HepG2 (cell line): ENCODE data around the gene DLX3. TPM values are rescaled to one million over a fixed set of nuclear protein-coding genes. Genes with fewer than 3 reads are reported as not detected.

Experiments
- ATAC-seq: fragments of 200-7000 bp; cut with Tn5 transposase; 3 replicates; pipeline ENCODE4 v1.9.1; 2020; ENCODE audit warnings: mild to moderate bottlenecking, moderate library complexity
- BruUV-seq: library from RNA; stranded (reverse); fragments of 400-500 nt; replicated peaks from 2 replicates; lab custom pipeline; 2021; lab: Mats Ljungman, UMichigan
- CTCF ChIA-PET: fragments of 300-600 bp; formaldehyde crosslinking; extraction: SDS; loops from one replicate; lab custom pipeline; 2021; ENCODE audit warnings: low total read pairs, inconsistent platforms, low intra/inter-chr PET ratio; lab: Yijun Ruan, JAX
- POLR2A ChIA-PET: fragments of 350-600 bp; sonication (Branson Sonifier 250); formaldehyde crosslinking; loops from one replicate; lab custom pipeline; 2020; ENCODE audit warnings: antibody characterized with exemption, inconsistent platforms; lab: Yijun Ruan, JAX
- DNase-seq: peaks from one replicate; pipeline ENCODE4 v3.0.0-alpha.2; 2015; ENCODE audit warnings: low spot score
- FAIRE-seq: peaks from 3 replicates; lab custom pipeline; 2011; peaks lifted over from hg19 to GRCh38; lab: Jason Lieb, UNC
- H2AFZ ChIP-seq: one replicate; pipeline ENCODE4 v1.6.1; 2011; ENCODE audit warnings: low read length, inconsistent platforms
- H3K27ac ChIP-seq: fragments of 300-600 bp; 3 replicates; pipeline ENCODE4 v1.8.0; 2011; ENCODE audit warnings: mixed run types, mild to moderate bottlenecking, mixed read lengths, low read length, inconsistent platforms; ENCODE audit not compliant: insufficient read depth; ENCODE audit errors: extremely low read length
- H3K27me3 ChIP-seq, 2 experiments: fragments of 200-600 bp in 1 of 2; 2 replicates in 1 of 2; 3 replicates in 1 of 2; pipeline versions ENCODE4 v1.6.0 to v1.8.0; 2011; ENCODE audit warnings: low read length in 2 of 2, mild to moderate bottlenecking in 2 of 2, moderate library complexity in 2 of 2, inconsistent platforms in 1 of 2; ENCODE audit not compliant: insufficient read depth in 2 of 2, control insufficient read depth in 1 of 2
- H3K36me3 ChIP-seq, 2 experiments: fragments of 200-600 bp in 1 of 2; replicated peaks in 1 of 2; 2 replicates in 1 of 2; 3 replicates in 1 of 2; pipeline versions ENCODE4 v1.5.1 to v1.8.0; 2011; ENCODE audit warnings: low read length in 2 of 2, inconsistent platforms in 1 of 2; ENCODE audit not compliant: insufficient read depth in 2 of 2, control insufficient read depth in 1 of 2
- H3K4me1 ChIP-seq: 2 replicates; pipeline ENCODE4 v1.5.1; 2012; ENCODE audit warnings: low read length, inconsistent platforms; ENCODE audit not compliant: insufficient read depth
- H3K4me2 ChIP-seq: 2 replicates; pipeline ENCODE4 v1.6.0; 2011; ENCODE audit warnings: low read depth, low read length, inconsistent platforms
- H3K4me3 ChIP-seq, 3 experiments: fragments of 200-600 bp in 1 of 3; sonication (generic), shearing (Covaris generic) in 1 of 3; replicated peaks in 1 of 3; 2 replicates each; pipeline ENCODE4 v1.5.1; 2011 to 2016; ENCODE audit warnings: low read length in 3 of 3, inconsistent platforms in 2 of 3, low read depth in 2 of 3, mild to moderate bottlenecking in 2 of 3, control low read depth in 1 of 3, mixed read lengths in 1 of 3; ENCODE audit not compliant: insufficient read depth in 1 of 3
- H3K79me2 ChIP-seq: one replicate; pipeline ENCODE4 v1.6.1; 2011; ENCODE audit warnings: low read length, inconsistent platforms; ENCODE audit not compliant: insufficient read depth
- H3K9ac ChIP-seq: 2 replicates; pipeline ENCODE4 v1.6.0; 2011; ENCODE audit warnings: mild to moderate bottlenecking, low read depth, low read length, inconsistent platforms; ENCODE audit not compliant: insufficient read depth
- H3K9me3 ChIP-seq: 2 replicates; pipeline ENCODE4 v1.5.1; 2012; ENCODE audit warnings: mild to moderate bottlenecking, low read length
- H4K20me1 ChIP-seq: 2 replicates; pipeline ENCODE4 v1.6.0; 2011; ENCODE audit warnings: inconsistent platforms, mild to moderate bottlenecking, low read length, moderate library complexity; ENCODE audit not compliant: insufficient read depth
- GABPA ChIP-seq, 2 experiments: IDR thresholded peaks; 2 replicates each; pipeline ENCODE4 v1.6.1; 2011 to 2016; ENCODE audit warnings: low read depth in 2 of 2, low read length in 1 of 2, missing biosample characterization in 1 of 2, missing genetic modification characterization in 1 of 2
- HOXA3 ChIP-seq: sonication (generic); formaldehyde crosslinking; IDR thresholded peaks from 2 replicates; pipeline ENCODE4 v1.5.0; 2020; ENCODE audit warnings: missing genetic modification reagents
- NFIC ChIP-seq: IDR thresholded peaks from 2 replicates; pipeline ENCODE4 v1.6.1; 2012; ENCODE audit warnings: mild to moderate bottlenecking, low read length, inconsistent platforms
- NFKB2 ChIP-seq: sonication (generic); formaldehyde crosslinking; IDR thresholded peaks from 2 replicates; pipeline ENCODE4 v1.4.0; 2020; ENCODE audit warnings: missing genetic modification reagents, borderline replicate concordance
- PRPF4 ChIP-seq: fragments of 200-400 bp; formaldehyde crosslinking; IDR thresholded peaks from 2 replicates; pipeline ENCODE4 v1.6.1; 2016; ENCODE audit warnings: low read length, low read depth; ENCODE audit not compliant: poor library complexity, severe bottlenecking
- RFX5 ChIP-seq: IDR thresholded peaks from 2 replicates; pipeline ENCODE4 v1.6.1; 2011; ENCODE audit warnings: low read depth, low read length, improper control_type of control experiment
- RFXANK ChIP-seq: IDR thresholded peaks from 2 replicates; pipeline ENCODE4 v1.6.1; 2016
- SMC3 ChIP-seq: IDR thresholded peaks from 2 replicates; pipeline ENCODE4 v1.6.1; 2011; ENCODE audit warnings: low read length, improper control_type of control experiment
- TAF1 ChIP-seq: sonication (generic); formaldehyde crosslinking; IDR thresholded peaks from 2 replicates; pipeline ENCODE4 v1.4.0; 2020; ENCODE audit warnings: missing genetic modification reagents
- THAP11 ChIP-seq: IDR thresholded peaks from 2 replicates; pipeline ENCODE4 v1.6.1; 2016; ENCODE audit warnings: missing biosample characterization, missing genetic modification reagents
- ZNF20 ChIP-seq: sonication (generic); formaldehyde crosslinking; IDR thresholded peaks from 2 replicates; pipeline ENCODE4 v1.4.0; 2020; ENCODE audit warnings: mild to moderate bottlenecking, moderate library complexity, missing genetic modification reagents
- ZNF33A ChIP-seq: sonication (generic); formaldehyde crosslinking; IDR thresholded peaks from 2 replicates; pipeline ENCODE4 v1.5.1; 2020; ENCODE audit warnings: missing genetic modification reagents, mild to moderate bottlenecking, moderate library complexity, borderline replicate concordance
- ZNF44 ChIP-seq: sonication (generic); formaldehyde crosslinking; IDR thresholded peaks from 2 replicates; pipeline ENCODE4 v1.5.1; 2020; ENCODE audit warnings: mild to moderate bottlenecking, missing genetic modification reagents
- ZNF451 ChIP-seq: sonication (generic); formaldehyde crosslinking; IDR thresholded peaks from 2 replicates; pipeline ENCODE4 v1.5.0; 2020; ENCODE audit warnings: mild to moderate bottlenecking, missing genetic modification reagents
- ZNF790 ChIP-seq: sonication (generic); formaldehyde crosslinking; IDR thresholded peaks from 2 replicates; pipeline ENCODE4 v1.8.0; 2022; ENCODE audit warnings: missing genetic modification reagents, mild to moderate bottlenecking, borderline replicate concordance
- ZNF83 ChIP-seq: sonication (generic); formaldehyde crosslinking; IDR thresholded peaks from 2 replicates; pipeline ENCODE4 v1.4.0; 2020; ENCODE audit warnings: missing genetic modification reagents, mild to moderate bottlenecking, borderline replicate concordance
- ZNF839 ChIP-seq: sonication (generic); formaldehyde crosslinking; IDR thresholded peaks from 2 replicates; pipeline ENCODE4 v1.4.0; 2020; ENCODE audit warnings: missing genetic modification reagents, mild to moderate bottlenecking, borderline replicate concordance
- WGBS: methylation state at CpG from one replicate; pipeline ENCODE4 v1.1.6; 2017; ENCODE audit warnings: low lambda C conversion rate; 5-methylcytosine and 5-hydroxymethylcytosine counted together
- in situ Hi-C: cut with HindIII; loops from 2 replicates; pipeline ENCODE4 v1.10.0; 2017; ENCODE audit warnings: low pct_unique_long_range_greater_than_20kb; ENCODE audit not compliant: extremely low pct_ligation_motif_present
- intact Hi-C: fragments of 100-400 bp; cut with micrococcal nuclease; formaldehyde crosslinking; loops from one replicate; pipeline ENCODE4 v1.10.0; 2022; ENCODE audit not compliant: unreplicated experiment
- polyA plus RNA-seq, 8 experiments: library from polyadenylated mRNA; depleted of rRNA in 3 of 8; stranded (reverse) in 7 of 8; unstranded in 1 of 8; fragments of >200 nt; fragmentation: Illumina TruSeq in 4 of 8; extraction: Trizol in 4 of 8; gene quantifications; 2 replicates each; pipeline versions ENCODE4 v1.2.1 to v1.2.3, GENCODE V29; 2011 to 2016; ENCODE audit warnings: low read depth in 4 of 8, missing spikeins in 1 of 8, mixed read lengths in 1 of 8; ENCODE audit not compliant: insufficient read depth in 1 of 8
- total RNA-seq, 5 experiments: library from RNA; depleted of rRNA; stranded (reverse); fragments of >200 nt; fragmentation: Illumina TruSeq; extraction: Trizol; gene quantifications; 2 replicates each; pipeline ENCODE4 v1.2.3, GENCODE V29; 2016; ENCODE audit warnings: low read depth in 1 of 5
- TF ChIP-seq, protein P1 (sequence below): sonication (generic); formaldehyde crosslinking; IDR thresholded peaks from 2 replicates; pipeline ENCODE4 v1.4.0; 2020; ENCODE audit warnings: missing genetic modification reagents
- TF ChIP-seq, protein P2 (sequence below): sonication (generic); formaldehyde crosslinking; IDR thresholded peaks from 2 replicates; pipeline ENCODE4 v1.4.0; 2020; ENCODE audit warnings: low read depth, mild to moderate bottlenecking, missing genetic modification reagents
- TF ChIP-seq, protein P3 (sequence below): sonication (generic); formaldehyde crosslinking; IDR thresholded peaks from 2 replicates; pipeline ENCODE4 v1.4.0; 2020; ENCODE audit warnings: mild to moderate bottlenecking, missing genetic modification reagents, borderline replicate concordance

Gene DLX3
- total and polyA plus RNA-seq, 2 of the 13 experiments (the other 11 are each of a cell fraction or from before 2014, with no cell fraction given): 0.03 TPM; not detected in 1

DNA sequence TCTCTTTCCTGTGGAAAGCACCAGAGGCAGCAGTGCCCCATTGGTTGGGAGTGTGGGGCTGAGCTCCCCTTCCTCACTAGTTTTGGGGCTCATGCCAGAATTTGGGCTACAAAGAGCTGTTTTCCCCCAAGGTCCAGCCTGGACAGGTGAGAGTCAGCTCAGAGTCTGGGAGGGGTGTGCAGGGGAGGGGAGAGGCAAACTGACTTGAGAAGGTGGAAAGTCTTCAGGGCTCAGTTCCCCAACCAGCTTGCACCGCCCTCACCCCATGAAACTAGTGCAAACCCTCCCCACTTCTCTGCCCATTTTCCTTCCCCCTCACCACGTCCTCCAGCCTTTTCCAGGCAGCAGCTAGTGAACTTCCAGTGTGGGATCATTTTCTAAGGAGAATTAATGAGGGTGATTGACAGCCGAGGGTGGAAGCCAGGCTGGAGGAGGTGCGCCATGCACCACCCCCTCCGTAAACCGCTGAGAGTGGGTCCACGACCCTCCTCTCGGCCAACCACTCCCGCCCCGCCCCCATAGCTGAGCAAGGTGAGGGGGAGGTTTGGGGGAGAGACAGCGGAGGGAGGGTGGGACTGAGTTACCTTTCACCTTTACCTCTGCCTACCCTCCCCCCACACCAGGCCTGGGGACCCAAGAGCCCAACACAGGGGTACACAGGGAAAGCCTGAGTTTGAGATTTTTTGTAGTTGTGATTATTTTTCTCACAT lies 32.3 kb downstream of the DLX3 start:
- POLR2A ChIA-PET: no interaction called here

More for the DNA sequence above, 32.3 kb downstream of the DLX3 start:
- Histone ChIP-seq H3K9me3 (no peaks in the 10 kb centered on the region), H3K36me3 (no peaks in the 10 kb centered on the region), H3K4me1 (peaks cover 6% of the 10 kb centered on the region; the same call in 1 of the 2 replicates), H3K4me2 (no peak overlapping the region), H3K4me3 (no peak overlapping the region), H3K27ac (no peak overlapping the region), H2AFZ (no peak overlapping the region), H4K20me1 (no peaks in the 10 kb centered on the region), H3K79me2 (no peaks in the 10 kb centered on the region), H3K9ac (no peak overlapping the region), H3K27me3 (peaks cover 21 to 63% of the 10 kb centered on the region in 2 experiments; a peak in 4 of 5 replicates)
- BruUV-seq: no TSS peak
- ATAC-seq (no peak), DNase-seq (no peak), FAIRE-seq (no peak)
- in situ Hi-C loops (no loop called here), intact Hi-C loops (no loop called here)
- CTCF ChIA-PET: no interaction called here
- TF ChIP-seq, protein P1, sequence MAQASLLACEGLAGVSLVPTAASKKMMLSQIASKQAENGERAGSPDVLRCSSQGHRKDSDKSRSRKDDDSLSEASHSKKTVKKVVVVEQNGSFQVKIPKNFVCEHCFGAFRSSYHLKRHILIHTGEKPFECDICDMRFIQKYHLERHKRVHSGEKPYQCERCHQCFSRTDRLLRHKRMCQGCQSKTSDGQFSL (CRISPR knock-in tag): no peak
- TF ChIP-seq ZNF83 (CRISPR knock-in tag) (no peak), THAP11 (CRISPR knock-in tag) (no peak), NFKB2 (CRISPR knock-in tag) (no peak), RFXANK (CRISPR knock-in tag) (no peak), ZNF451 (CRISPR knock-in tag) (no peak), ZNF33A (CRISPR knock-in tag) (no peak), ZNF20 (CRISPR knock-in tag) (no peak), HOXA3 (no peak), TAF1 (no peak), SMC3 (no peak), NFIC (no peak), GABPA (IDR thresholded peaks at IDR 0.05; ENCODE audit: low read depth, low read length) (no peak), GABPA (CRISPR knock-in tag; IDR thresholded peaks at IDR 0.05; ENCODE audit: low read depth) (no peak), RFX5 (no peak), ZNF44 (no peak), PRPF4 (no peak), ZNF790 (CRISPR knock-in tag) (no peak), ZNF839 (CRISPR knock-in tag) (no peak)
- TF ChIP-seq, protein P2, sequence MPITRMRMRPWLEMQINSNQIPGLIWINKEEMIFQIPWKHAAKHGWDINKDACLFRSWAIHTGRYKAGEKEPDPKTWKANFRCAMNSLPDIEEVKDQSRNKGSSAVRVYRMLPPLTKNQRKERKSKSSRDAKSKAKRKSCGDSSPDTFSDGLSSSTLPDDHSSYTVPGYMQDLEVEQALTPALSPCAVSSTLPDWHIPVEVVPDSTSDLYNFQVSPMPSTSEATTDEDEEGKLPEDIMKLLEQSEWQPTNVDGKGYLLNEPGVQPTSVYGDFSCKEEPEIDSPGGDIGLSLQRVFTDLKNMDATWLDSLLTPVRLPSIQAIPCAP (CRISPR knock-in tag): no peak
- TF ChIP-seq, protein P3, sequence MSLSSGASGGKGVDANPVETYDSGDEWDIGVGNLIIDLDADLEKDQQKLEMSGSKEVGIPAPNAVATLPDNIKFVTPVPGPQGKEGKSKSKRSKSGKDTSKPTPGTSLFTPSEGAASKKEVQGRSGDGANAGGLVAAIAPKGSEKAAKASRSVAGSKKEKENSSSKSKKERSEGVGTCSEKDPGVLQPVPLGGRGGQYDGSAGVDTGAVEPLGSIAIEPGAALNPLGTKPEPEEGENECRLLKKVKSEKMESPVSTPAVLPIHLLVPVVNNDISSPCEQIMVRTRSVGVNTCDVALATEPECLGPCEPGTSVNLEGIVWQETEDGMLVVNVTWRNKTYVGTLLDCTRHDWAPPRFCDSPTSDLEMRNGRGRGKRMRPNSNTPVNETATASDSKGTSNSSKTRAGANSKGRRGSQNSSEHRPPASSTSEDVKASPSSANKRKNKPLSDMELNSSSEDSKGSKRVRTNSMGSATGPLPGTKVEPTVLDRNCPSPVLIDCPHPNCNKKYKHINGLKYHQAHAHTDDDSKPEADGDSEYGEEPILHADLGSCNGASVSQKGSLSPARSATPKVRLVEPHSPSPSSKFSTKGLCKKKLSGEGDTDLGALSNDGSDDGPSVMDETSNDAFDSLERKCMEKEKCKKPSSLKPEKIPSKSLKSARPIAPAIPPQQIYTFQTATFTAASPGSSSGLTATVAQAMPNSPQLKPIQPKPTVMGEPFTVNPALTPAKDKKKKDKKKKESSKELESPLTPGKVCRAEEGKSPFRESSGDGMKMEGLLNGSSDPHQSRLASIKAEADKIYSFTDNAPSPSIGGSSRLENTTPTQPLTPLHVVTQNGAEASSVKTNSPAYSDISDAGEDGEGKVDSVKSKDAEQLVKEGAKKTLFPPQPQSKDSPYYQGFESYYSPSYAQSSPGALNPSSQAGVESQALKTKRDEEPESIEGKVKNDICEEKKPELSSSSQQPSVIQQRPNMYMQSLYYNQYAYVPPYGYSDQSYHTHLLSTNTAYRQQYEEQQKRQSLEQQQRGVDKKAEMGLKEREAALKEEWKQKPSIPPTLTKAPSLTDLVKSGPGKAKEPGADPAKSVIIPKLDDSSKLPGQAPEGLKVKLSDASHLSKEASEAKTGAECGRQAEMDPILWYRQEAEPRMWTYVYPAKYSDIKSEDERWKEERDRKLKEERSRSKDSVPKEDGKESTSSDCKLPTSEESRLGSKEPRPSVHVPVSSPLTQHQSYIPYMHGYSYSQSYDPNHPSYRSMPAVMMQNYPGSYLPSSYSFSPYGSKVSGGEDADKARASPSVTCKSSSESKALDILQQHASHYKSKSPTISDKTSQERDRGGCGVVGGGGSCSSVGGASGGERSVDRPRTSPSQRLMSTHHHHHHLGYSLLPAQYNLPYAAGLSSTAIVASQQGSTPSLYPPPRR (CRISPR knock-in tag): no peak
- 11% methylated on average over 10 of the region's 11 CpGs for WGBS
